ENCODE data around the gene FGF14. TPM values are rescaled to one million over a fixed set of nuclear protein-coding genes. Genes with fewer than 3 reads are reported as not detected.

FGF14 gene
- total RNA-seq, 1 donor from 2014 or later = 2.9 TPM

- Histone ChIP-seq H3K27me3 (ENCODE audit: low read depth) (no peaks in the 10 kb centered on the region), H3K36me3 (no peaks in the 10 kb centered on the region), H3K4me1 (peaks cover 42% of the 10 kb centered on the region), H3K4me3 (no peak overlapping the region), H3K9me3 (replicated peaks) (no peaks in the 10 kb centered on the region), H3K27ac (replicated peaks) (peak overlapping the region; percentile 51)
- no peak for TF ChIP-seq CTCF (IDR thresholded peaks at IDR 0.05; ENCODE audit: borderline replicate concordance)
- intact Hi-C loops (cut with micrococcal nuclease) = no loop called here
- no peak for DNase-seq
These were observed 399.6 kb downstream of the FGF14 start for GRCh38 chr13:102002287-102002686.

- Histone ChIP-seq H3K4me3 (no peak overlapping the region), H3K4me1 (peaks cover 41% of the 10 kb centered on the region), H3K27me3 (ENCODE audit: low read depth) (no peaks in the 10 kb centered on the region), H3K27ac (replicated peaks) (no peak overlapping the region), H3K9me3 (replicated peaks) (no peaks in the 10 kb centered on the region), H3K36me3 (no peaks in the 10 kb centered on the region)
- DNase-seq = no peak
- intact Hi-C loops (cut with micrococcal nuclease) = no loop called here
- TF ChIP-seq CTCF (IDR thresholded peaks at IDR 0.05; ENCODE audit: borderline replicate concordance) = no peak
These were observed 401.1 kb downstream of the FGF14 start for GRCh38 chr13:102000764-102001163.

- intact Hi-C loops (cut with micrococcal nuclease) = no loop called here
- Histone ChIP-seq H3K4me3 (no peak overlapping the region), H3K4me1 (peaks cover 22% of the 10 kb centered on the region), H3K27me3 (ENCODE audit: low read depth) (no peaks in the 10 kb centered on the region), H3K36me3 (no peaks in the 10 kb centered on the region), H3K27ac (replicated peaks) (no peak overlapping the region), H3K9me3 (replicated peaks) (peaks cover 2% of the 10 kb centered on the region)
- TF ChIP-seq CTCF (IDR thresholded peaks at IDR 0.05; ENCODE audit: borderline replicate concordance) = no peak
- DNase-seq = no peak
These were observed 403.7 kb downstream of the FGF14 start for GRCh38 chr13:101998129-101998528.

- Histone ChIP-seq H3K4me3 (no peak overlapping the region), H3K9me3 (replicated peaks) (peaks cover 5% of the 10 kb centered on the region), H3K4me1 (peaks cover 10% of the 10 kb centered on the region), H3K36me3 (no peaks in the 10 kb centered on the region), H3K27ac (replicated peaks) (no peak overlapping the region), H3K27me3 (ENCODE audit: low read depth) (no peaks in the 10 kb centered on the region)
- intact Hi-C loops (cut with micrococcal nuclease) = no loop called here
- DNase-seq = no peak
- no peak for TF ChIP-seq CTCF (IDR thresholded peaks at IDR 0.05; ENCODE audit: borderline replicate concordance)
These were observed 404.9 kb downstream of the FGF14 start for GRCh38 chr13:101996954-101997353.

- DNase-seq = no peak
- Histone ChIP-seq H3K27ac (replicated peaks) (no peak overlapping the region), H3K4me1 (no peaks in the 10 kb centered on the region), H3K36me3 (no peaks in the 10 kb centered on the region), H3K27me3 (ENCODE audit: low read depth) (no peaks in the 10 kb centered on the region), H3K9me3 (replicated peaks) (peaks cover 5% of the 10 kb centered on the region), H3K4me3 (no peak overlapping the region)
- intact Hi-C loops (cut with micrococcal nuclease) = no loop called here
- TF ChIP-seq CTCF (IDR thresholded peaks at IDR 0.05; ENCODE audit: borderline replicate concordance) = no peak
These were observed 412.0 kb downstream of the FGF14 start for GRCh38 chr13:101989798-101990350.
